ENCODE results near the gene CUX1. TPM values are rescaled to one million over a fixed set of nuclear protein-coding genes. Genes with fewer than 3 reads are reported as not detected.
A peak's percentile ranks its signal among the peaks of the same experiment; 100 is the strongest.

Gene CUX1
- total and polyA plus RNA-seq, 10 of the 15 experiments (the other 5 are each of a cell fraction or from before 2014, with no cell fraction given), result 6.1 to 48.6 (median 25.9) TPM

- TF ChIP-seq TBL1XR1 (IDR thresholded peaks at IDR 0.05; ENCODE audit: low read depth, low read length) (peak; percentile 95), NKRF (conservative IDR thresholded peaks at IDR 0.05) (peak; percentile 31; the same call in 1 of the 2 replicates), ETV6 (conservative IDR thresholded peaks at IDR 0.05 in 1 of 2, IDR thresholded peaks at IDR 0.05 in 1 of 2; ENCODE audit: borderline replicate concordance in 1 of 2, low read depth in 1 of 2) (peak in 1 of 2 experiments; percentile 77; a peak in 2 of 4 replicates), RAD21 (IDR thresholded peaks at IDR 0.05; ENCODE audit: insufficient read depth, low read depth, low read length) (0 out of 2 replicates have a peak, but pooled peaks have one; percentile 19), TCF7 (IDR thresholded peaks at IDR 0.05; ENCODE audit: borderline replicate concordance) (no peak), BMI1 (IDR thresholded peaks at IDR 0.05; ENCODE audit: borderline replicate concordance) (no peak), LARP7 (IDR thresholded peaks at IDR 0.05) (0 out of 2 replicates have a peak, but pooled peaks have one; percentile 62), ZZZ3 (IDR thresholded peaks at IDR 0.05; ENCODE audit: control insufficient read depth, insufficient read length, low read depth) (no peak), E2F4 (IDR thresholded peaks at IDR 0.05; ENCODE audit: low read depth, low read length) (no peak), NBN (IDR thresholded peaks at IDR 0.05) (peak; percentile 94), ASH2L (IDR thresholded peaks at IDR 0.05; ENCODE audit: borderline replicate concordance, low read depth) (0 out of 2 replicates have a peak, but pooled peaks have one; percentile 45), FOS (IDR thresholded peaks at IDR 0.05; ENCODE audit: borderline replicate concordance, extremely low read depth, insufficient read length) (no peak), ZNF687 (IDR thresholded peaks at IDR 0.05) (peak; percentile 99), MEF2B (IDR thresholded peaks at IDR 0.05; ENCODE audit: partially characterized antibody, poor library complexity, severe bottlenecking) (peak; percentile 96), IRF5 (IDR thresholded peaks at IDR 0.05; ENCODE audit: borderline replicate concordance) (no peak), IRF3 (IDR thresholded peaks at IDR 0.05) (peak; percentile 56; the same call in 1 of the 2 replicates), MYB (IDR thresholded peaks at IDR 0.05; ENCODE audit: borderline replicate concordance, low read depth, low read length) (peak; percentile 91; the same call in 1 of the 2 replicates), NFYB (IDR thresholded peaks at IDR 0.05; ENCODE audit: insufficient read depth, low read depth, low read length) (no peak), BRCA1 (IDR thresholded peaks at IDR 0.05; ENCODE audit: low read depth, low read length) (no peak)
Measured at GRCh38 chr7:102306916-102307677, 489.7 kb downstream of the CUX1 start (continued).
